ENCODE results near the gene EFHC2.
"Not testable (repeated sequence)": the region's sequence is repeated elsewhere in the genome, so short reads cannot be mapped to it uniquely, and the experiment has no call there.

The EFHC2 gene

DNA sequence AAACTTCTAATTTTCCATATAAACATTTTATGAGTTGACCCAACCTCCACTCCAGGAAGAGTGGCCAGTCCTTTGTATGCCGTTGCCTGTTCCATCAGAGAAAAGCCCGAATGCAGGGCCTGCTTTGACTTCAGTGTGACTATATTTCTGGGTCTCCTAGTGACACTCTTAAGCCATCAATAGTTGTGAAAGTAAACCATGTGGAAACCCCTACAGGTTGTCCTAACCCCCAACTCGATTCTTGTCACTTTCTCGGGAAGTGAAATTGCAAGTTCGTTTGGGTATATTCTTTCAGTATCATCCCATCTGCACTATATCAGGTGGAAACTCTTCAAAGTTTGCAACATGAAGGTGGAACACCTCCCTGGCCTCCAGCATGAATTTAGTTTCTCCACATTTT, 52.8 kb downstream of the EFHC2 start:
- DNase-seq: no peak

DNA sequence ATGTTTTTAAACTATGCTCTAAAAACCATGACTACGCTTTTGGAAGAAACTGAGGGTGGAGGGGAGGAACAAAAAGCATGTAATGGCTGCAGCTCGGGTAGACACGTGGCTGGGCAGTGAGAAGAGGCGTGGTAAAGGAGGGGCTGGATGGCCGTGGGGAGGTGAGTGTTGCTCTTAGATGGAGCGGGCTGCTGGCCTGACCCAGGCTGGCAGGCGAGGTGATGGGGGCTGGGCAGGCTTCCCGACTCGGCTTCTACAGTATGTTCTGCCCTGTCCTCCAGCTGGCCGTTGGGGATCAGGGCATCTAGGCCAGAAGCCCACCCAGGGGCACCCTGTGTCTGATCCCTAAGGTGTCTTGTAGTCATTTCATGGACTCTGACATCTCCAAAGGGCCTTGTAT, 60.7 kb downstream of the EFHC2 start:
- no peak for DNase-seq

DNA sequence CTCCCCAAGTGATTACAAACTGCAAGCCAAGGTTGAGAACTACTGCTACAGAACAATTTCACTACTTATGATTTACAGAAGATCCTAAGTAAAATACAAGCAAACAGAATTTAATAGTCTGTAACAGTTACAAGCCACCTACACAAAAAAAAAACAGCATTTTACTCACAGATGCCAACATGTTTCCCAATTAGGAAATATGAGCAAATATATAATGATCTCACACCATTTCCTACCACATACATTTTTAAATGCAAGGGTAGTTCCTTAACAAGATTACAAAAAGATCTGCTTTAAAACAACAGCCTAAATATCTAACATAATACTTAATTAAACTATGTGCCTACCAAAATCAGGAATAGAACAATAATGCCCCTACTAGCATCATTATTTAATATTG, 63.4 kb downstream of the EFHC2 start:
- DNase-seq: no peak

DNA sequence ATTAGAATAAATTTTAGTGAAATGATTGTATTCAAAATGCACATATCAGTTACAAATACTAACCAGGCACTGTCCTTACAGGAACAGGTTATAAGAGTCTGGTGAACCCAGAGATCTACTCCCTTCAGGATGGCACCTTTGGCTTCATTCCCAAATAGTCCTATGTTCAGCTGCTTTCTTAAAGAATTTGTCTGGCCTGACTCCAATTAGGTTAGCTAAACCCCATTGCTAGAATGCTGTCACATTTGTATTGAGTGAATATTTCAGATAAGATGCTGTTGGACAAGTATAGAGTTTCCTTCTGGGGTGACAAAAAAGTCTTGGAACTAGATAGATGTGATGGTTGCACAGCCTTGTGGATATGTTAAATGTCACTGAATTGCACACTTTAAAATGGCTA, 69.4 kb downstream of the EFHC2 start:
- no peak for DNase-seq

DNA sequence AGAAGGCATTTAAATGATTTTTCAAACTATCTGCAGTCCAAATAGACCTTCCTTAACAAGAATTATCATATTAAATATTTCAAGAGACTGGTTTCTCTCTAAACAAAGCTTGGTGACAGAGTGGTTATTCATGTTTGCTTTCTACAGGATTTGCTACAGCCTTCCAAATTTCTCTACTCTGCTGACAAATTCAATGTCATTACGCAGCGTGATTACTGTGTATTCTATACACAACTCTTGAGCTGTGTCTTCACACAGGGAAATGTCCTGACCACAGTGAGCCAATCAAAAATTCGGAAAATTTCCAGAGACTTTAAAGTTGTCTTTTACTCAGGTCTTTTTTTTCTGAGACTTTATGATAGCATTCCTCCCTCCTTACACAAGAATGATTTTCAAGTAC, 75.6 kb downstream of the EFHC2 start:
- no peak for DNase-seq

DNA sequence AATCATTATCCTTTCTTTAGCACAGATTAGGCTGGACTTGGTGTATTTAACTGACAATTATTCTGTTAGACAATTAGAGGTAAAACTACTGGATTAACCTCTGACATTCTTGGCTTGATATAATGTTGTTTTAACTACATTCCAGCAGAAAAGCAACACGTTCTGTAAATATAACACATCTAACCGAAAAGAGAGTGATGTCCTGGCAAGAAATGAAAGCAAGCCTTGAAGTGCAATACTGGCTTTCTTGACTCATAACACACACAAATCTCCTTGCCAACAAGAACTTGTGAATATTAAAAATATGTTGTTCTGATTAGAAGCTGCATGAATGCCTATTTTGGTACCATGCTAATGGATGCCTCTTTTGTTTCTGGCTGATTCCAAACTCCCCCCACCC, 76.4 kb downstream of the EFHC2 start:
- DNase-seq: no peak

DNA sequence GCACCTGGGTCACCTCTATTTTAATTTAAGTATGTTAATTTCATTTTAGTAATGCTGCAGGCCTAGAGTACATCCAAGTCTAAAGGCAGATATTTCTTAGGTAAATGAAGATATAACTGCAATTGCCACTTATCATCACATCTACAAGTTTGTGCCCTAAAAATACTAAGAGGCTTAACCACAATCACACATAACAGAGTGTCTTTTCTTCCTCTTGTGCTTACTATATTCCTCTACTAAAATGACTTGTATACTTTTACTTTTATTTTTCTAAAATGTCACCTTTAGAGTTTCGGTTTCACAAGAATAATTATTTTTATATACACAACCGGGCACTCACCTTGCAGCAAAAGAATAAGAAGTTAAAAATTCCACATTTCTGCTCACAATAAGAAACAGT, 77.9 kb downstream of the EFHC2 start:
- no peak for DNase-seq

DNA sequence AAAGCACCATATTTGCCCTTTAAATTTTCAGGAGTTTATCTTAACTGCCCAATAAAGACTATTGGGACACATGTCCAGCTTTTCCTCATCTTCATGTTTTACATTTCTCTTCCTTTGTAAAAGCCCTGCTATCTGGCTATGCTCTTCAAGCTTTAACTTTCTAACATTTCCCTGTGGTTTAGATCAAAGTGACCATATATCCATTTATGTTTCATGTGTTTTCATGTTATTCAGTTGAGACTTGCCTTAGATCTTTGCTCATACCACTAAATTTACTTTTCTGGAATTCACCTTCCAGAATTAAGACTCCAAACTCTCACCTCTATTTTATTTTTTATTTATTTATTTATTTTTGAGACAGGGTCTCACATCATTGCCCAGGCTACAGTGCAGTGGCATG, 78.5 kb downstream of the EFHC2 start:
- DNase-seq: no peak

DNA sequence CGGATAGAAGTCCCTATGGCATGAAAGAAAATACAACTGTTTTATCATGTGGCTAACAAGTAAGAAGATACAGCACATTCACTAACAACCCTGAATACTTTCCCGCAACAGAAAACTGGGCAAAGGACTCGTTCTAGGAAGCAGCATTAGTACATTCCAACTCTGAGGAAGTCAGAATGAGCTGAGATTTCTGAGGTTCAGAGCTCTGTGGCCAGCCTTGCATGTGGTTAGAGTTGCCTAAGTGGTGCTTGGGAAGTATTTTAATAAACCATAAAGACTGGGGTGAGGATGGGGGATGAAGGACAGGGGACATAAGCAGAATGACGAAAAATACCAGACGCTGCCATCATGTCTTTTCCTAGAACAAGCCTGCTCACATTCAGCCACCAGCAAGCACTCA, 82.2 kb downstream of the EFHC2 start:
- no peak for DNase-seq

DNA sequence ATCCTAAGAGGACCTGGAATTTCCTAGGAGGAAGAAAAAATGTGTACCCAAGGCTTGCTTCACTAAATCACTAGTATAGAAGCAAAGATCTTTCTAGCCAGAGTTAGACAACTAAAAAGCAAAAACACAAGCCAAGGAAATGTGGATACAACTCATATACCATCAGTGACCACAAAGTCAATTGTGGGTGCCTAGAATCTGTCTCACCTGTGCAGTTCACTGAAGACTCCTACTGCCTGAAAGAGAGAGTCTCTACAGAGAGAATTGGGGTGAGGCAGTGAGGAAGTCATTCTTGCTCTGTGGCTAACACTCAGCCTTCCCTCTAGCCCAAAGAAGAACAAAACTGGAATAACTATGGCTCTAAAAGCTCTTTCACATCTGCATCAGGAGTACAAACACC, 82.9 kb downstream of the EFHC2 start:
- no peak for DNase-seq

DNA sequence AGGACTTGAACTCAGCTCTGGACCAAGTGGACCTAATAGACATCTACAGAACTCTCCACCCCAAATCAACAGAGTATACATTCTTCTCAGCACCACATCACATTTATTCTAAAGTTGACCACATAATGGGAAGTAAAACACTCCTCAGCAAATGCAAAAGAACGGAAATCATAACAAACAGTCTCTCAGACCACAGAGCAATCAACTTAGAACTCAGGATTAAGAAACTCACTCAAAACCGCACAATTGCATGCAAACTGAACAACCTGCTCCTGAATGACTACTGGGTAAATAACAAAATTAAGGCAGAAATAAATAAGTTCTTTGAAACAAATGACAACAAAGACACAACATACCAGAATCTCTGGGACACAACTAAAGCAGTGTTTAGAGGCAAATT, 87.7 kb downstream of the EFHC2 start:
- DNase-seq: not testable (repeated sequence)

DNA sequence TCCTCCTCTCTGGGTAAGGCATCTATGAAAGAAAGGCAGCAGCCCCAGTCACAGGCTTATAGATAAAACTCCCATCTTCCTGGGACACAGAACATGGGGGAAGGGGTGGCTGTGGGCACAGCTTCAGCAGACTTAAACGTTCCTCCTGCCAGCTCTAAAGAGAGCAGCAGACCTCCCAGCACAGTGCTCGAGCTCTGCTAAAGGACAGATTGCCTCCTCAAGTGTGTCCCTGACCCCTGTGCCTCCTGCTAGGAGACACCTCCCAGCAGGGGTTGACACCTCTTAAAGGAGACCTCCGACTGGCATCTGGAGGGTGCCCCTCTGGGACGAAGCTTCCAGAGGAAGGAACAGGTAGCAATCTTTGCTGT, 89.9 kb downstream of the EFHC2 start:
- no peak for DNase-seq

DNA sequence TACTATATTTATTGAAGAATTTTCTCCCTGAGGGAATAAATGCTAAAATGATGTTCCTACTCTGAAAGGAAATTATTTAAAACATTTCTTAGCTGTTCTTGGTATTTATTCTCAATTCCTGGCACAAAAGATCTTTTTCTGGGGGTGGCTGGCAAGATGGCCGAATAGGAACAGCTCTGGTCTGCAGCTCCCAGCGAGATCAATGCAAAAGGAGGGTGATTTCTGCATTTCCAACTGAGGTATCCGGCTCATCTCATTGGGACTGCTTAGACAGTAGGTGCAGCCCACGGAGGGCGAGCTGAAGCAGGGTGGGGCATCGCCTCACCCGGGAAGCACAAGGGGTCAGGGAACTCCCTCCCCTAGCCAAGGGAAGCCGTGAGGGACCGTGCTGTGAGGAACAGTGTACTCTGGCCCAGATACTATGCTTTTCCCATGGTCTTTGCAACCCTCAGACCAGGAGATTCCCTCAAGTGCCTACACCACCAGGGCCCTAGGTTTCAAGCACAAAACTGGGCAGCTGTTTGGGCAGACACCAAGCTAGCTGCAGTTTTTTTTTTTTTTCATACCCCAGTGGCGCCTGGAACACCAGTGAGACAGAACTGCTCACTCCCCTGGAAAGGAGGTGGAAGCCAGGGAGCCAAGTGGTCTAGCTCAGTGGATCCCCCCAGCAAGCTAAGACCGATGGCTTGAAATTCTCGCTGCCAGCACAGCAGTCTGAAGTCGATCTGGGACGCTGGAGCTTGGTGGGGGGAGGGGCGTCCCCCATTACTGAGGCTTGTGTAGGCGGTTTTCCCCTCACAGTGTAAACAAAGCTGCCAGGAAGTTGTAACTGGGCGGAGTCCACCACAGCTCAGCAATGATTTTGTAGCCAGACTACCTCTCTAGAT, 90.5 kb downstream of the EFHC2 start:
- peak; percentile 49 to 62 for DNase-seq

DNA sequence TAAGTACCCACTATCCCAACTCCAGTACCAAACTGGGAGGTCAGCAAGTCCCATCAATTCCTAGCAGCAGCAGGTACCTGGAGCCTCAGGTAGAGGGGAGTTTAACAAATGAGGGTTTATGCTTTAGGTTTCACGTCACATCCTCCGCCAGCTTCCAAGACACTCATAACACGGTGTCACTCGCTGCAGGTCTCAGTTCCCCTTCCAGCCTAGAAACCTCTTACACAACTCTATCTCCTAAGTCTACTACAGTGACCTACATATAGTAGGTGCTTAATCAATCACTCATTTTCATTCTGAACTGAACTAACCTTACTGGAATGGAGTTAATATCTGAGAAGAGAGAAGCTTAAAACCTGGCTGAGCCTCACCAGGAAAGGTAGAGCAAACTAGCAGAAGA, 96.0 kb downstream of the EFHC2 start:
- DNase-seq: no peak

DNA sequence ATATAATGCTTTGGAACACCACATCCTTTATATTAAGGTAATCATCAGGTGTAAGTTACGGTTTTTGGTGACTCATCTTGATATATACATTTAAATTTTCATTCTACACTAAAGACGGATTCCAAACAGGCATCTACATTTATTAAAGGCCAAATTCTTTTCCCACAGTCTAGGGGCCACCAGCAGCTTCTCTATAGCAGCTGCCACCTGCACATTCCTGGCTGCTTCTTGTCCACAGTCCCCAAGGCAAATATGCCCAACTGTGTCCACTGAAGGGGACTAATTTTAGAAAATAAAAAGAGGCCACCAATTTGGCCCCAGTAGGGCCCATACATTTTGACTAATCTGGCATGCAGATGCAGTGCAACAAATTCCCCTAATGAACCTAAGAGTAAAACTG, 96.6 kb downstream of the EFHC2 start:
- DNase-seq: no peak

DNA sequence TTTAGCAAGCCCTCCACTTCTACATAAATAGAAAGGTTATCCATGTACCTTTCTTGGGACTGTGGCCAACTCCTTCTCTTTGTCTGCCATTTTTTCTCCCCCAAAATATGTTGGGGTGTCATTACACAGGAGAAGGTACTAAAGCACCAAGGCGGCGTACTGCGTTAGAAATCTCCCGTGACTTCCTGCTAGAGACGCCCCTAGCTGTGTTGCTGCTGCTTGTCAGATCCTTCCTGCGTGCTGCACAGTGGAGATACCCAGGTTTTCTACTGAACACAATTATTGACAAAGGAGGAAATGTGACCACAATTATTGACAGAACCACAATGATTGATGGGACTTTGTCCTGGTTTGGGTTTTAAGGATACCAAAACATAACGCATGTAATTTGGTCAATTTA, 97.7 kb downstream of the EFHC2 start:
- DNase-seq: peak; percentile 19 to 22

DNA sequence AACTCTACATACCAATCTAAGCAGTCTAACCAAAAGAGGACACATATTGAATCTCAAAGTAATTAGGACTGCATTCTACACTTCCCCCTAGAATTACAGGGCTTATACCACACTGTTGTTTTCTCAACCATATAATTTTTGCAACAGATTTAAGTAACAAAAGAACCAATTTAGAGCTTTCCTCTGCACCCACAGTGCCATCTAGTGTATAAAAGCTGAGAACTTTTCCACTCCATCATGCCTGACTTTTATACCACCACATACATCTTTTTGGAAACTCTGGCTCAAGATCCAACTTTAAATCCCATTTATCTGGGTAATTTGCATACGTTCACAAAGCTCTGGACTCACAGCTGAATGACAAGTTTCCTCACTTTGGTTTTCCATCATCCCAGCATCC, 99.5 kb downstream of the EFHC2 start:
- no peak for DNase-seq

DNA sequence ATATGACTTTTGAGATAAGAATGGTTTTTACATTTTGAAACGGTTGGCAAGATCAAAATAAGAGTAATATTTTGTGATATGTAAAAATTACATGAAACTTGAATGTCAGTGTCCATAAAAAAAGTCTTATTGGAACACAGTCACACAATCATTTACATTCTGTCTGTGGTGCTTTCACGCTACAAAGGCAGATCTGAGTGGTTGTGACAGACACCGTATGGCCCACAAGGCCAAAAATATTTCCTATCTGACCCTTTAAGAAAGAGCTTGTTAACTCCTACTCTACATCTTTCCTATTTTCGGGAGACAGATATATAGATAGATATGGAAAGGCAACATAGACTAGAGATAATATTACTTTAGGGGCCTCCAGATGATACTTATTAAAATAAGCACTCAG, 101.9 kb downstream of the EFHC2 start:
- DNase-seq: no peak

DNA sequence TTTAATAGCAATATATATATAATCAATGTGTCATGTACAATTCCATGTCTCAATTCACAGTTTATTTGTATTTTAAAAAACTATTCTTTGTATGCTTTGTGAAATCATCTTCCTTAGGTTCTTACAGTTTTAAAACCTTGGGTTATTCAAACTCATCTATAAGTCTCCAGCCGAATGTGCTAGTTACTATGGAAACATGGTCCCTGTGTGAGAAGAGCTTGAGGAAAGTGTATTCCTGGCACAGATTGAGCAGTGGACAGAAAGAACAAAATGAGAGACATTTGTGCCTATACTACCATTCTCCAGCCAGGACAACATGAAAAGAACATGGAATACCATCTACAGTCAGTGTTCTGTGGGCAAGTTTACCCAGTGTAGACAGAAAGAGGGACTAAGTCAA, 103.4 kb downstream of the EFHC2 start:
- no peak for DNase-seq

DNA sequence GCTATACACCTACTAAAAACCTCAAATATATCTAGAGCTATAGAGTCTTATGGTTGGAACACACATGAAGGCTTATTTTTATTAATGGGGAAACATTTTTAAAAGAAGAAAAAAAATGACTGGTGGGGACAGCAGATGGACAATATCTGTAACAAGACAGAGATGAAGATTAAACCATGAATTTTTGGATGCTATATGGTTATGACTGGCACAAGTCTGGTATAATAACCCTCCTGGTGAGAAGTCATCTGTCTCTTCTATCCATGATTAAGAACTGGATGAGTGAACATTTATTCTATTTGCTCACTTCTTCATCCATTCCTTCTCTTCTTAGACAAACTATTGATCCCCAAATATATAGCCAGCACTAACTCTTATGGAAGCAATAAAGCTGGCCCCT, 104.4 kb downstream of the EFHC2 start:
- no peak for DNase-seq

DNA sequence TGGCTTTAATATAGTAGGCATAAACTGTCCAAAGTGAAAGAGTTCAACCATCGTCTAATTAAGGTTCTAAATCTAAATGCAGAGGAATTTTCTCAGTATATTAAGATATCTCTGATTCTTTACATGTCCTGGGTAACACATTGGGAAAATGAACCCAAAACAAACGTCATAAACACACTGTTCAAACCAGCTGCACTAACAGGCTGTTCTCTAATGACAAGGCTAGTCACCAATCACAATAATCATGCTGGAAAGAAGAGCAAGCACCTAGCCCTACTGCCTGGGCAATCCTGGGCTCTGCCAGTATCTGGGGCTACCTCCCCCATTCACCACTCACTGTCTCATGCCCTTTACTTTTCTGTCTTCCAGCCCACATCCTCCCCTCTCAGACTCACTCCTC, 107.9 kb downstream of the EFHC2 start:
- DNase-seq: no peak

DNA sequence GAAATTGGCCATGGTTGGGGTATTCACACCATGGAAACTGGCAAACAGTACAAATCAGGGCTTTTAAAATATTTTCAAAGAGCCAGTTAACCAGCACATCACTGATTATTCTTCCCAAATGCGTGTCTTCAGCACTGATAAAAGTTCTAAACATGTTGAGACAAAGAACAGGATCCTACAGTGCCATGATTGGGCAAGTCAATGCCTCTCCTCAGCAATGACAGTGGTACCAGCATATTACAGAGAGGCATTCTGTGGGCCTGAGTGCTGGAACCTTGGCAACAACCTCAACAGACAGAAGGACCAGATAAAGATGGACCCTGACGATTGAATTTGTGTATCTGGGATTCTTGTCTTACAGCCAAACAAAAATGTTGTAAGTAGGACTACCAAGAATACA, 108.9 kb downstream of the EFHC2 start:
- no peak for DNase-seq

DNA sequence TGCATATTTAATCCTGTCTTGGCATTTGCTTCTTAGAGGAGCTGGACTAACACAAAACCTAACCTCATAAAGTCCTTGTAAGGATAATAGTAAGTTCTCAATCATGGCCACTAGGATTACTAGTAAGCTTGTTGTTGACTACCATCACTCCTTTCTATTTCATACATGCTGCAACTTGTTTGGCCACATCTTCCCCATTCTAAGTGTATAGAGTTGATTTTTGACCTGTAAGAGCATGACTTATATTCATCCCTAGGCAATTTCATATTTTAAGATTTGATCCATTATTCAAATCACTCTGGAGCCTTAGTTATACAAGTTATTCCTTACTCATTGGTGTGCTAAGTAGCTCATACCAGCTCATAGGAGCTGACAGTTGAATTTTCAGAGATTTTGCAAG, 109.4 kb downstream of the EFHC2 start:
- no peak for DNase-seq

DNA sequence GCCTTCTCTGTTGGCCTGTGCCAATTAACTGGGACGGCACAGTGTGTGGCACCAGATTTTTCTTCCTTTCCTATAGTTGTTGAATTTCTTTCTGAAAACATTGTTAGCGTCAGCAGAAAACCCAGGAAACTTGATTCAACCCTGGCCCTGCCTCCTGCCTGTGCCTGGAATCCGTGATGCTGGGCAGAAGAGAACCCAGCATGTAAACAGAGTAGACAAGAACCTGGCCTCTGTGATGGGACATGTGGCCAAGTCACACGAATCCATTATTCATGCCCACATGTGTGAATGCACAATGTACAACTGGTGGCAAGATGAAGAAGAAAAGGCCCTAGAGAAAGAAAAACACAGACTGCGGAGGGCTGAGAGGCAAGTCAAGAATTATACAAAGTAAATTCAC, 111.4 kb downstream of the EFHC2 start:
- DNase-seq: no peak

DNA sequence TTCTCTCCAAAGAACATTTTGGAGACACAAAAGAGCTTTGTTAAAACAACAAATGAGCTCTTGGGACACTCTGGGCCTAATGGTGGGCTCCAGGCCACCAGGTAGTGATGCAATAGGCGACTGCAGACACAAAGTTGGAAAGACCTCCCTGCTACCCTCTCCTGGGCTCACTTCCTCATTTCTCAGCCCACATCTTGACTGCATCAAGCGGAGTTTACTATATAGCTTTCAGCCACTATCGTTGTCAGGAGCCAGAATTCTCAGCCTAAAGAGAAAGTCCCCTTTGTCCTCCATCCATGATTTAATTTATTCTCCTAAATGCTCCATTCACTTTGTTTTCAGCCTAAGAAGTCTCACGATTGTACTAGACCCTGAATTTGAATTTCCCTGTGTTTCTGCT, 114.9 kb downstream of the EFHC2 start:
- no peak for DNase-seq
